GM21390 (cell line): ENCODE data around the gene KRT81.
"Not testable (repeated sequence)": the region's sequence is repeated elsewhere in the genome, so short reads cannot be mapped to it uniquely, and the experiment has no call there.

Experiments
- ATAC-seq: cut with Tn5 transposase; IDR thresholded peaks from one replicate; pipeline ENCODE4 v1.9.1; 2021; ENCODE audit not compliant: unreplicated experiment

The KRT81 gene

DNA sequence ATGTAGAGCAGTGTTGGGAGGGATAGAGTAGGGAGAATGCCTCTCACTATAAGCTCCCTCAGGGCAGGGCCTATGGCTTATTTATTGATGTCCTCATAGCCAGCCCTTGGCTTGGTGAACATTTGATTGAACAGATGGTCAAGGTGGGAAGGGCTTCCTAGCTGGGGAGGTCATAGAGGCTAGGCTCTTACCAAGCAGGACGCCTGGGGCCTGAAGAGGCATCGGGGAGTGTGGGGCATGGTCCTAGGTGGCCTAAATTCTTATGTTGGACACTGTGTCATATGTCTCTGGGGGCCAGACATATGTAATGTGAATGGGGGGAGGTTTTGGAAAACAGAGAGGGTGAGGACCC lies 34.8 kb downstream of the KRT81 start:
- no peak for ATAC-seq

DNA sequence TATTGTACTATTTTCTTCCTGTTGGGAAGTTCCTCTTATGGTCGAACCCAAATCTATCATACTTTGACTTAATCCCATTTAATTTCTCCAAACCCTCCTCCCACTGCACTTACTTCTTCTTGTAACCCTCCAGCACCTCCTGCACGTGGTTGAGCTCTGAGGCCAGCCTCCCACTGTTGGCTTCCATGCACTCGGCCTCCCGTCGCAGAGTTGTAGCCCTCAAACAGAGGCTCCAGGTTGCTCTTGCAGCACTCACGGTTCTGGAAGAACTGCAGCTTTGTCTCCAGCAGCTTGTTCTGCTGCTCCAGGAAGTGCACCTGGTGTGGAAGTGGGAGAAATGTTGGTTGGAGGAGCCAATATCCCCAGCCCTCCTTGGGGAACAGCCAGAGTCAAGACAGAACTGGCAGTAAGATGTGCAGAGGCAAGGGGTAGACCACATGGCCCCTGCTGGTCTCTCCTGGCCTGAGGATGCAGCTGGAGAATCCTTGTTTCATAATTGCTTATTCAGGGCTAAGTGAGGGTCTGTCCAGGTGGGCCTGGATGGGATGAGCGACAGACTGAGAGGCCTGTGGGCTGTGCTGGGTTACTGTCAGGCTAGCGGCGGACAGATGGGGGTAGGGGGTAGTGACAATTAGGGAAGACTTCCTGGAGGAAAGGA lies 35.3 kb downstream of the KRT81 start:
- ATAC-seq: no peak

DNA sequence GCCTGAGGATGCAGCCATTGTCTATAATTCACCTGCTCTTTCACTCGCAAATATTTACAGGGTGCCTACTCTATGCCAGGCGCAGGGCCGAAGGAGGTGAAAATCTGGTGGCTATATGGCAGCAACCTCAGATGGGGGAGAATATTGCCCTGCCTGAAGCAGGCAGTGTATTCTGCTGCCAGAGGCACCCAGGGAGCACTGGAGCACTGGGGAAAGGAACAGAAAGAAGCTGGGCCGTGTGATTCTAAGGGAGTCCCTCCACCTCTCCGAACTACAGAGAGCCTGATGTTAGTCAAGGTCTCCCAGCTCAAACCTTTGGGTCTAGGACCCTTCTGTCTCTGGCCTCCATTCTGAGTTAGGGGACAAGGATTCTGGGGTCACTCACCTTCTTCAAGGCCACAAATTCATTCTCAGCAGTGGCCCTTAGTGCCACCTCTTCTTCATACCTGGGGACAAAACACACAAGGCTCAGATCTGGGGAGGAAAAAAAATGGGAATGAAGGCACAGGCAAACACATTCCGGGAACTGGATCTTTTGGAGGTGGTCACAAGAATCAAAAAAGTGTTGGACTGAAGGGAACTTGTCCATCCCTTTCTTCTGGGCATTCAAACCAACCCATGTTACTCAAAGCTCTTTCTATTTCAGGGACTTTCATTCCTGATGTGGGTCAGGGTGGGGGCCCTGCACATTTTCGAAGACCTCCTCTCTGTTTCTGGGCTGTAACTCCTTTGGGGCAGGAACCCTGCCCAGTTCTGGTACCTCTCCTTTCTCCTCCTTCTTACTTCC lies 36.2 kb downstream of the KRT81 start:
- no peak for ATAC-seq

- ATAC-seq: no peak
Observed at GRCh38 chr12:52254180-52254964, 37.0 kb downstream of the KRT81 start.

DNA sequence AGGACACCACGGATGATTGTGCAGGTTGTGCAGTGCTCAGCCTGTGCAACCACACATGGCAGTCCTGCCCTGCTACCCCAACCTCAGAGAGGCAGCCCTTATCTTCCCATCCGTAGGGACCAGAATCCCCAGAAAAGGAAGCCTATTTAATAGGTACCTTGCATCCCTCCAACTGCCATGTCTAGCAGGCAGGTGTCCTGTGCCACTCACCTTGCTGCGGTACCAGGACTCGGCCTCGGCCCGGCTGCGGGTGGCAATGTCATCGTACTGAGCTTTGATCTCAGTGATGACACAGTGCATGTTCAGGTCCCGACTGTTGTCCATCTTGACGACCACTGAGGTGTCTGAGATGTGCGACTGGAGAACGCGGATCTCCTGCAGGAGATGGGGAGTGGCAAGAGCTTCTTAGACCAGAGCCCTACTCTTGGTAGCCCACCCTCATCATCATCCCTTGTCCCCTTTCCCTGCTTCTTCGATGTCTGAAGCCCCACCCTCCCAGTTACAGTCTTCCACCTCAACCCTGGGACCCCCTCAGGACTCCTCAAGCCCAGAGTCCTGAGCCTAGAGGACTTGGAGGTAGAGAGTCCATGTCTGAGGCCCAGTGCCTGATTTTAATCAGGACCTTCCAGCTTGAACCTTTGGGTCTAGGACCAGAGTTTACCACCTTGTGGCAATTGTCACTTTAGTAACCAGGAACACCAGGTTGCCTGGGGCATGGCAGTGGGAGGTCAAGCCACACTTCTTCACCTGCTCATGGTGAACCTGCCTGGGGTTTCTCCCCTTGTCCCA lies 37.7 kb downstream of the KRT81 start:
- ATAC-seq: no peak

- ATAC-seq: no peak
Observed at GRCh38 chr12:52252728-52253343, 38.5 kb downstream of the KRT81 start.

DNA sequence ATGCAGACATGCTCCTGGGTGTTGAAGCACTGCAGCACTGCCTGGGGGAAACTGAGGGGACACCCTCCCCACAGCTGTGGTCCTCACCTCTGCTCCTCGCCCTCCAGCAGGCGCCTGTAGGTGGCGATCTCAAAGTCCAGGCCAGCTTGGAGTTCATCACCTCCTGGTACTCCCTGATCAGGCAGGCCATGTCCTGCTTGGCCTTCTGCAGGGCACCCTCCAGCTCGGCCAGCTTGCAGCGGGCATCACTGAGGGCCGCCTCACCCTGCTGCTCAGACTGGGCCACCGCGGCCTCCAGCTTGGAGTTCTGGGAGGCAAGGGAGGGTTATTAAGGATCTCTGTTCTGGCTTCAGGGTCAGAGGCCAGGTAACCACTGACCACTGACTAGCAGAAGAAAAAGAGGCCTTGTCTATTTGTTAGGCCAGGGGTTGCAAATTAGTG lies 39.1 kb downstream of the KRT81 start:
- not testable (repeated sequence) for ATAC-seq

- no peak for ATAC-seq
Observed at GRCh38 chr12:52251367-52252051, 39.8 kb downstream of the KRT81 start.

DNA sequence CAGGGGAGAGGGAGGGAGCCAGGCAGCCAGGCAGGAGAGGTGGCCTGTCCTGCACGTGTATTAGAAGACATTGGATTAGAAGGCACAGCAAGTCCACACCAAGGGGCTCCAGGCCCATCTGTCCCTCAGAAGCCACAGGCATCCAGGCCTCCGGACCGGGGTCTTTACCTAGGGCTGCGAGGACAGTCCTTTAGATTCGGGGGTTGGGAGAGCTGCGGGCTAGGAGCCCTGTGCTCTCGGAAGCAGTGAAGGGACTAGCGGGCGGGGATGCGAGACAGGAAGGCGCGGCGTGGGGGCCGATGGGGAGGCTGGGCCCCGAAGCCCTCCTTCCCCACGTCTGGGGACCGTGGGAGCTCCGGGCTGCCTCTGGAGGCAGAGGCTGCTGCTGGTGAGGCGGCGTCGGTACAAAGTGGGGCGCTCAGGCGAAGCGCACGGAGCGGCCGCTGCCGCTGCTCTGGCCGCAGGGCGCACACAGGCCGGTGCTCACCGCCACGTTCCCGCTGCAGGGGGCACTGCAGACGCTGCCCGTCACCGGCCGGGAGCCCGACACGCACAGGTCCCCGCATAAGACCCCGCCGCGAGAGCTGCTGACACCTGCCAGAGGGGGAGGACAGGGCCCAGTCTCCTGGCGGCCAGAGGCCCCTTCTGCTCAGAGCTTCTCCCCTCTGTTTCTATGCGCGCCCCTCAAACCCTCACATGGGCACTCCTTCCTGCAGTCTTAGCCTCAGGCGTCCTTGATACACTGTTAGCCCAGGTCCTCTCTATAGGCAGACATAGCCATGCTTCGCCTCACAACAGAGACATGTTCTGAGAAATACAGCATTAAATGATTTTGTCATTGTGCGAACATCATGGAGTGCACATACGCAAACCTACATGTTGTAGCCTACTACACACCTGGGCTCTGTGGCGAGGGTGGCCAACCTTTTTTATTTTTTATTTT lies 41.0 kb downstream of the KRT81 start:
- no peak for ATAC-seq

- ATAC-seq: no peak
Observed at GRCh38 chr12:52249511-52250047, 41.8 kb downstream of the KRT81 start.

- ATAC-seq: no peak
Observed at GRCh38 chr12:52248541-52249461, 42.5 kb downstream of the KRT81 start.

GRCh38 chr12:52247622-52248540 lies 43.5 kb downstream of the KRT81 start:
- ATAC-seq: no peak

DNA sequence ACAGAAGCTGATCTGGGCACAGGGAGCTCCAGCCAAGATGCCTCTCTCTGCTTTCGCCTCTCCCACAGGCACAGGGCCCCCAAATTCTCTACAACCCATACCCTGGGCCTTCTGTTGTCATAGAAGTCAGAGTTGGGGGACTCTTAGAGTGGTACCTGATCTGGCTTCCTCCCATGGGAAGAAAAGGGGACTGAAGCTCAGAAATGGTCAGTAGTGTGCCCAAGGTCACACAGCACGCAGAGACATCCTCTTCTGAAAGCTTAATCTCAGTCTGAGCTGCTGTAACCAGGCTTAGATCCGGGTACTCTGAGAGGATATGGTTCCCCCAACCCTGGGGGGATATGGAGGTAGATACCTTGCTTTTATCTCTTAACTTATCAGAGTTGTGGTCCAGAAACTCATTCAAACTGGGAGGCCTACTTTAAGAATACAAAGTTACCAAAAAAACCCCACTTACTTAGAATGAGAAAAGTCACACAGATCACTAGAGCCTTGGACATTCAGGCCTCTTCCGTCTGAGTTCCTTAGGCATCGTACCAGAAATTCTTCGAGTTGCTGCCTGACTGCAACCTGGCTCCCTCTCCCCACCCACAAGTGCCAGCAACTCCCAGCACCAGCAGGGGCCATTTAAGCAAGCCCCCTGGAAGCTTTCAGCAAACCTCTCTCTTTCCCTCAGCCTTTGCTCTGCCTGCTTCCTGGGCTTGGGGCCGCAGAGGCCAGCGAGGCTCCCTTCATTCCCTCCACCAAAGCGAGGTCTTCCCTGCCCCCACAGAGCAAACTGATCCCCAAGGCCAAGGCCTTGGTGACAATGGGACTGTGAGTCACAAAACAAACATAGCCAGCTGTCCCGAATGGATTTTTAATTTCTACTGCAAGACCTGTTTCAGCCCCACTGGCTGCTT lies 44.4 kb downstream of the KRT81 start:
- ATAC-seq: no peak

DNA sequence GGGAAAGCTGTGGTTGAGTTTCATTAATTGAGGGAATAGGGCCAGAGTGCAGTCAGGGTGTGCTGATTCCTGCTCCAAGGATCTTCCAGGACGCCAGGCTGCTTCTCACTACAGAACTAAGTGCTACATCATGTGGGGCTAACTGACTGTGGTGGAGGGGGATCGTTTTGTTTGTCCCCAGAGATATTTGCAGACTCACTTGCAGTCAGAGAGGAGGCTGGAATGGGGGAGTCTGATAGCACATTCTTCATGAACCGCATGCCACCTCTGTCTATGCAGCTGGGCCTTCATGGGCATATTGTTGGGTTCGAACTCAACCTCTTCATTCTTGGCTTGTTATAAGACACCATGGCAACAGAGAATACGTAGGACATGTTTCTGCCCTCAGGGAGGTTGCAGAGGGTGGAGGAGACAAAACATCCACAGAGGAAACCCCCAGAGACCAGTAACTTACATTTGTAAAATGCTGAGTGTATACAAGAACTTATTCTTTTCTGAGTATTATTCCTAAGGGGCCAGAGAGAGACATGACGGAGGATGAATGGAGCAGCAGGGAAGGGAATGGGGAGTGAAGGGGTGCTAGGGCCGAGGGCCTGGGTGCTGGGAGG lies 45.3 kb downstream of the KRT81 start:
- ATAC-seq: no peak
